ENCODE data around the gene RNLS.
A peak's percentile ranks its signal among the peaks of the same experiment; 100 is the strongest.

Gene RNLS

GRCh38 chr10:88592381-88592780, 9.3 kb upstream of the RNLS start:
- TF ChIP-seq CTCF (IDR thresholded peaks at IDR 0.05; ENCODE audit: low read depth, low read length, missing control alignments), result no peak
- DNase-seq (ENCODE audit: low read depth), result no peak
- H3K4me3 ChIP-seq (ENCODE audit: low read depth, low read length), result no peak overlapping the region

DNA sequence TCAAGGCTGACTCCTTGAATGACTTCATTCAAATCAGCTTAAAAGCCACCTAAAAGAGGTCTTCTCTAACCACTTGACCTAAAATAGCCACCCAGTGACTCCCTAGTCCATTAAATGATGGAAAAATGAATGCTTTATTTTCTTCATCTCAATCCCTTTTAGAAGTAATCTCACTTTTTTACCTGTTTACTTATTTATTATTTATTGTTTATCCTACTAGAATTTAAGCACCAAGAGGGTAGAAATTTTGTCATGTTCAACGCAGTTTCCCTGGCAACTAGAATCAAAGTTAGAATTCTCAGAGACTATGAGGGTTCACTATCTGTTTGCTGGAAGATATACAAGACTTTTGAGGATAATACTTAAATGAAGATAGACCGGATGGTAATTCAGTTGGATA, 3.3 kb upstream of the RNLS start, which contains the start of gene LIPJ:
TSS of gene LIPJ (plus strand) at position 301 of the 400 bp plus-strand sequence. CDS start 3,926 bp downstream, outside the sequence.
- no peak for TF ChIP-seq CTCF (IDR thresholded peaks at IDR 0.05; ENCODE audit: low read depth, low read length, missing control alignments)
- DNase-seq (ENCODE audit: low read depth), result no peak
- H3K4me3 ChIP-seq (ENCODE audit: low read depth, low read length), result no peak within 1 kb of the TSS

DNA sequence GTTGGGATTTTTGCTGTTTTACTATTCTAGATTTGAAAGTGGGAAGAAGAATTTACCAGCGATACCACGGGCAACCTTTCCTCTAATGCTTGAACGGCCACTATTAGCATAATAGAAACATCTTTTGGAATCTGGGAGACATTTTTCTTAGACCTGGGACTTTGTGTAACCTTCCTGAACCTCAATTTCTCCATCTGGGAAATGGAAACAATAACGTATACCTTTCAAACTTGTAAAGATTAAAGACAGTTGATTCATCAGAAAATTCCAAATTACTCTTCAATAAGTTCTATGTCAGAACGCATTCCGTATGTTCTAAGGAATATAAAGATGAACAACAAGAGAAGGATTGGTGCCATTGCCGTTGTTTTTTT, 453 bp upstream of the RNLS start:
- no peak for DNase-seq (ENCODE audit: low read depth)
- no peak for TF ChIP-seq CTCF (IDR thresholded peaks at IDR 0.05; ENCODE audit: low read depth, low read length, missing control alignments)
- H3K4me3 ChIP-seq (ENCODE audit: low read depth, low read length), result peak overlapping the region; percentile 62

- no peak for DNase-seq (ENCODE audit: low read depth)
- TF ChIP-seq CTCF (IDR thresholded peaks at IDR 0.05; ENCODE audit: low read depth, low read length, missing control alignments), result no peak
- peak overlapping the region; percentile 62; the same call in 1 of the 2 replicates for H3K4me3 ChIP-seq (ENCODE audit: low read depth, low read length)
These were observed 710 bp downstream of the RNLS start for GRCh38 chr10:88582411-88582805.

DNA sequence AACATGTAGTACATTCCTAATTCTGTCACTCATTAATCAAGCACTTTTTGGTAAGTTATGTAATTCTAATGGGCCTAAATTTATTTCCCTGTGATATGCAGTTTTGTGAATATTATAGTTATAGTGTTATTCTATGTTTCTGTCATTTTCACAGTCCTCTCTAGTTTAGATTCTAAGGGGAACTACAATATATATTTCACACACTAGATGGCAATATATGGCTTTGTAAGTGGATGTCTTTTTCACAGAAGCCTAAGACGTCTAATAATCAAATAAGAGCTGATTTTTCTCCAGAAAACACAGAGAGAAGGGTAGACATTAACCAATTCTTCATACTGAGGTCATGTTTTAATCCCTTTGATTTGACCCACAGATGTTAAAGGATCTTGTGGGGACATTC, 18.0 kb downstream of the RNLS start:
- no peak overlapping the region for H3K4me3 ChIP-seq (ENCODE audit: low read depth, low read length)
- peak; percentile 25 for TF ChIP-seq CTCF (IDR thresholded peaks at IDR 0.05; ENCODE audit: low read depth, low read length, missing control alignments)
- no peak for DNase-seq (ENCODE audit: low read depth)

DNA sequence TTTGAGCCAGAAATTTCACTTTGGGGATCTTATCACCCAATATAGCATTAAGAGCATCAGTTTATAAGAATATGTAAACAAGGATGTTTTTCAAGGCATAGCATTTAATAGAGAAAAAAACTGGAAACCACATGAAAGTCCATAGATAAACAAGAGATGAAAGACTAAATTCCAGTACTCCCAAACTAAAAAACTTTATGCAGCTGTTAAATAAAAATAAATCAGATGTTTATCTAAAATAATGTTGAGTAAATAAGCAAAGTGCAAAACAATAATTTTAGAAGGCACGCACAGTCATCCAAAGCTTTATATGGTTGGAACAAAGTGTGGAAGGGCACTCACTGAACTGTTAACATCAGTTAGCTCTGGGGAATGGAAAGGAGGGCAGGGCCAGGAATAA, 21.0 kb downstream of the RNLS start:
- H3K4me3 ChIP-seq (ENCODE audit: low read depth, low read length), result no peak overlapping the region
- no peak for DNase-seq (ENCODE audit: low read depth)
- no peak for TF ChIP-seq CTCF (IDR thresholded peaks at IDR 0.05; ENCODE audit: low read depth, low read length, missing control alignments)

DNA sequence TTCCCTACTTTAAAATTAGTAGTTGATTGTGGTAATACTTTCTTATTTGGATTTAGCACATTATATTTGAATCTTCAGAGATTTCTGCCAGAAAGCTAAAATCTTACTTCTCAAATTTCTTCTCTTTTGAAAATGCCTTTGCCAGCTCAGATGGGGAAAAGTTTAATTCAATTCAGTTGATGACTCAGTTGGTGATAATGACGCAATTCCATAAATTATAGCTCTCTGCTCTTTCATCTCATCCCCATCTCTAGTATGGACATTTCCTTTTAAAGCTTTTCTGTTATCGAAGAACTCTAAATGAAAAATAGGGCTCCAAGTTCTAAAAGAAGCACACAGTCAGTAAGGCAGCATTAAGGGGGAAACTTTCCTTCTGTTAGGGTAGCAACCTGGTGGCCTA, 25.5 kb downstream of the RNLS start:
- TF ChIP-seq CTCF (IDR thresholded peaks at IDR 0.05; ENCODE audit: low read depth, low read length, missing control alignments), result no peak
- no peak overlapping the region for H3K4me3 ChIP-seq (ENCODE audit: low read depth, low read length)

More for the DNA sequence above, 25.5 kb downstream of the RNLS start:
- no peak for DNase-seq (ENCODE audit: low read depth)

All from GM12864 (cell line).